ENCODE results near the gene METTL16.
A peak's percentile ranks its signal among the peaks of the same experiment; 100 is the strongest.
"Not testable (repeated sequence)": the region's sequence is repeated elsewhere in the genome, so short reads cannot be mapped to it uniquely, and the experiment has no call there.

Gene METTL16

GRCh38 chr17:2511462-2512369 lies at the start of gene METTL16:
METTL16 (minus strand) TSS chr17:2511888; CDS start chr17:2502331, 9,557 bp downstream.
- peak; percentile 87 for DNase-seq

- DNase-seq, result no peak
Measured at GRCh38 chr17:2560658-2561057, 49.0 kb upstream of the METTL16 start.

GRCh38 chr17:2551928-2552327 lies 40.2 kb upstream of the METTL16 start:
- no peak for DNase-seq

- no peak for DNase-seq
Measured at GRCh38 chr17:2551493-2551892, 39.8 kb upstream of the METTL16 start.

- DNase-seq, result no peak
Measured at GRCh38 chr17:2549392-2550211, 37.9 kb upstream of the METTL16 start.

GRCh38 chr17:2548026-2548425 lies 36.3 kb upstream of the METTL16 start:
- DNase-seq, result not testable (repeated sequence)

- DNase-seq, result no peak
Measured at GRCh38 chr17:2547176-2547575, 35.5 kb upstream of the METTL16 start.

GRCh38 chr17:2545393-2545792 lies 33.7 kb upstream of the METTL16 start:
- DNase-seq, result no peak

GRCh38 chr17:2542456-2542855 lies 30.8 kb upstream of the METTL16 start:
- DNase-seq, result no peak

GRCh38 chr17:2542056-2542455 lies 30.4 kb upstream of the METTL16 start:
- no peak for DNase-seq

- DNase-seq, result not testable (repeated sequence)
Measured at GRCh38 chr17:2537579-2537978, 25.9 kb upstream of the METTL16 start.

- no peak for DNase-seq
Measured at GRCh38 chr17:2532146-2532720, 20.5 kb upstream of the METTL16 start.

GRCh38 chr17:2531243-2531954 lies 19.7 kb upstream of the METTL16 start:
- DNase-seq, result not testable (repeated sequence)

- DNase-seq, result not testable (repeated sequence)
Measured at GRCh38 chr17:2521775-2522410, 10.2 kb upstream of the METTL16 start.

GRCh38 chr17:2521257-2521656 lies 9.6 kb upstream of the METTL16 start:
- no peak for DNase-seq

- no peak for DNase-seq
Measured at GRCh38 chr17:2517539-2517938, 5.9 kb upstream of the METTL16 start.

- DNase-seq, result no peak
Measured at GRCh38 chr17:2511138-2511461, 588 bp downstream of the METTL16 start.

- DNase-seq, result no peak
Measured at GRCh38 chr17:2510559-2510958, 1.1 kb downstream of the METTL16 start.

- DNase-seq, result no peak
Measured at GRCh38 chr17:2508035-2508434, 3.7 kb downstream of the METTL16 start.

- not testable (repeated sequence) for DNase-seq
Measured at GRCh38 chr17:2507015-2507414, 4.7 kb downstream of the METTL16 start.

- no peak for DNase-seq
Measured at GRCh38 chr17:2503627-2504026, 8.1 kb downstream of the METTL16 start.

GRCh38 chr17:2502871-2503580 lies 8.7 kb downstream of the METTL16 start:
- DNase-seq, result no peak

All from SIG-M5 (cell line).